Measurements from ENCODE around the gene HTR7. TPM values are rescaled to one million over a fixed set of nuclear protein-coding genes. Genes with fewer than 3 reads are reported as not detected.
"Not testable (repeated sequence)": the region's sequence is repeated elsewhere in the genome, so short reads cannot be mapped to it uniquely, and the experiment has no call there.

The HTR7 gene
- total RNA-seq, 1 donor from 2014 or later = 0.22 TPM

DNA sequence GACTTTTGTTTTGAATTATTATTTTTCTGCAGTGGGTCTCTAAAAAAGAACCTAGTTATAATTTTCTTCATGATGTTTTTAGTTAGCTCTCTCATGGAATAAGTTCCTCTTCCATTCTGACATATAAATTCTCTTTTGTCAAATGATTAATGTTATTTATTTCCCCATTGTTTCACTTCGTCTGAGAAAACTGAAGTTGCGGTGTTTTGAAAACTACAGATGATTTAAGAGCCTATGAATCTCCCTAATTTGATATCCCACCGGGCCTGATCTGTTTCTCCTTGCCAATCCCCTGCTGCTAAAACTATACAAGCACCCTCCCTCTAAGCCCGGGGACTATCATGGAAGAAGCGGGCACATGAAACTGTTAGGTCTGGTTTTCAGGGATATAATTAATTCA is 41.4 kb downstream of the HTR7 start:
- H3K27me3 ChIP-seq (ENCODE audit: low read depth) = no peaks in the 10 kb centered on the region
- TF ChIP-seq, protein P1, sequence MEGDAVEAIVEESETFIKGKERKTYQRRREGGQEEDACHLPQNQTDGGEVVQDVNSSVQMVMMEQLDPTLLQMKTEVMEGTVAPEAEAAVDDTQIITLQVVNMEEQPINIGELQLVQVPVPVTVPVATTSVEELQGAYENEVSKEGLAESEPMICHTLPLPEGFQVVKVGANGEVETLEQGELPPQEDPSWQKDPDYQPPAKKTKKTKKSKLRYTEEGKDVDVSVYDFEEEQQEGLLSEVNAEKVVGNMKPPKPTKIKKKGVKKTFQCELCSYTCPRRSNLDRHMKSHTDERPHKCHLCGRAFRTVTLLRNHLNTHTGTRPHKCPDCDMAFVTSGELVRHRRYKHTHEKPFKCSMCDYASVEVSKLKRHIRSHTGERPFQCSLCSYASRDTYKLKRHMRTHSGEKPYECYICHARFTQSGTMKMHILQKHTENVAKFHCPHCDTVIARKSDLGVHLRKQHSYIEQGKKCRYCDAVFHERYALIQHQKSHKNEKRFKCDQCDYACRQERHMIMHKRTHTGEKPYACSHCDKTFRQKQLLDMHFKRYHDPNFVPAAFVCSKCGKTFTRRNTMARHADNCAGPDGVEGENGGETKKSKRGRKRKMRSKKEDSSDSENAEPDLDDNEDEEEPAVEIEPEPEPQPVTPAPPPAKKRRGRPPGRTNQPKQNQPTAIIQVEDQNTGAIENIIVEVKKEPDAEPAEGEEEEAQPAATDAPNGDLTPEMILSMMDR (IDR thresholded peaks at IDR 0.05; ENCODE audit: borderline replicate concordance) = no peak
- no peak overlapping the region for H3K27ac ChIP-seq (replicated peaks)
- no peak for DNase-seq
- H3K9me3 ChIP-seq (replicated peaks) = peaks cover 2% of the 10 kb centered on the region
- intact Hi-C loops (cut with micrococcal nuclease) = no loop called here
- no peaks in the 10 kb centered on the region for H3K4me1 ChIP-seq
- no peaks in the 10 kb centered on the region for H3K36me3 ChIP-seq
- H3K4me3 ChIP-seq = no peak overlapping the region

DNA sequence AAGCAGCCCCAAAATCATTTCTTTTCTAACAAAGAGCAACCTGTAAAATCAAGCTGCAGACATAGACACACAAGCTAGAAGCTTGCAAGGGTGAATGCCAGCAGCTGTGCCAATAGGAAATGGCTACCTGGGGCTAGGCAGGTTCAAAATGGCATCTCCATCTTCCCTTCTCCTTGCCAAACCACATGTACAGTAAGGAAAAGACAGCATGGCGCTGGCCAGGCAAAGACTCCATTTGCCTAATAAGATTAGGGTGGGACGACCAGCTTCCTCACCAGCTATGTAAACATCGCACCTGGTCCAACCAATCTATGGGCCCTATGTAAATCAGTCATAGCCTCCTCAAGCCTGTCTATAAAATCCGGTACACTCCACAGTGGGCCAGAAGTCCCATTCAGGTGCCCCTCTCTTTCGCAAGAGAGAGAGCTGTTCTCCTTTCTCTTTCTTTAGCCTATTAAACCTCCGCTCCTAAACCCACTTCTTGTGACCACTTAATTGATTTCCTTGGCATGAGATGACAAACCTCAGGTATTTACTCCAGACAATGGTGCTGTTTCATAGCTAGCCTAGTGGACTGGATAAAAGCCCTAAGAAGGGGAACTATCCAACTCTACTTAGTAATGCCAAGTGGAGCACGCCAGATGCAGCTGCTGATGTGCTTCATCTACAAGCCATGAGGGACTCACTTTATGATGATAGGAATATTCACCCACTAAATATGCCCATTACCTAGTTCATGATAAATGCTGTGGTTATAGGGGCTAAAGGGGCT is 44.1 kb downstream of the HTR7 start:
- H3K27ac ChIP-seq (replicated peaks) = no peak overlapping the region
- H3K27me3 ChIP-seq (ENCODE audit: low read depth) = no peaks in the 10 kb centered on the region
- H3K4me3 ChIP-seq = no peak overlapping the region
- intact Hi-C loops (cut with micrococcal nuclease) = no loop called here
- TF ChIP-seq, protein P1 (IDR thresholded peaks at IDR 0.05; ENCODE audit: borderline replicate concordance) = no peak
- no peak for DNase-seq
- no peaks in the 10 kb centered on the region for H3K9me3 ChIP-seq (replicated peaks)
- H3K4me1 ChIP-seq = no peaks in the 10 kb centered on the region
- no peaks in the 10 kb centered on the region for H3K36me3 ChIP-seq

DNA sequence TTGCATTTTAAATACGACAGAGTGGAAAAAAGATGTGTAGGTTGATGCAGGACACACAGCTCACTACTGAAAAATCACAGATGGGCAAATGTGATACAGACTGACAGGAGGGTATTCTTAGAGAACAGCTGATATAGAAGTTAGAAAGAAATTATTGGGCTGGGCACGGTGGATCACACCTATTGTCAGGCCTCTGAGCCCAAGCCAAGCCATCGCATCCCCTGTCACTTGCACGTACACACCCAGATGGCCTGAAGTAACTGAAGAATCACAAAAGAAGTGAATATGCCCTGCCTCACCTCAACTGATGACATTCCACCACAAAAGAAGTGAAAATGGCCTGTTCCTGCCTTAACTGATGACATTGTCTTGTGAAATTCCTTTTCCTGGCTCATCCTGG is 50.7 kb downstream of the HTR7 start:
- DNase-seq; H3K4me3 ChIP-seq; intact Hi-C loops (cut with micrococcal nuclease): not testable (repeated sequence)

DNA sequence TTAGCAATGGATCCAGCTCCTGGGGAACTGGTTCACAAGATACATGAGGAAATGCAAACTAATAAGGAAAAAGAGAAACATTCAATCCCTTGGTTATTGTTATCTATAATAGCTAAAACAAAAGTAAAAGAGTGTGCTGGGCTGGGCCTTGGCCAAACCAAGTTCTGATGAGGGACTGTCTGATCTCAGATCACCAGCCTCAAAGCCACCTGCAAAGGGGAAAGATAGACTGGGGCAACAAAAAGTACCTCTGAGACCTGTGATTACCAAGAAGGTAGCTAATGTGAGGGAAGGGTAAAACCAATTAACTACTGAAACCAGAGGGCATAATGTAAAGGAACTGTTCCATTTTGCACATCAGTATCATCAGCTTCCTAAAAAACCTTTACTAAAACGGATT is 51.2 kb downstream of the HTR7 start:
- H3K27ac ChIP-seq (replicated peaks) = no peak overlapping the region
- H3K9me3 ChIP-seq (replicated peaks) = peaks cover 6% of the 10 kb centered on the region
- no peaks in the 10 kb centered on the region for H3K27me3 ChIP-seq (ENCODE audit: low read depth)
- H3K4me1 ChIP-seq = no peaks in the 10 kb centered on the region
- intact Hi-C loops (cut with micrococcal nuclease) = no loop called here
- DNase-seq = no peak
- no peaks in the 10 kb centered on the region for H3K36me3 ChIP-seq
- H3K4me3 ChIP-seq = no peak overlapping the region
- TF ChIP-seq, protein P1 (IDR thresholded peaks at IDR 0.05; ENCODE audit: borderline replicate concordance) = no peak

More for the DNA sequence above, 50.7 kb downstream of the HTR7 start:
- H3K27ac ChIP-seq (replicated peaks); H3K27me3 ChIP-seq (ENCODE audit: low read depth); H3K4me1 ChIP-seq; H3K36me3 ChIP-seq; H3K9me3 ChIP-seq (replicated peaks): not testable (repeated sequence)

DNA sequence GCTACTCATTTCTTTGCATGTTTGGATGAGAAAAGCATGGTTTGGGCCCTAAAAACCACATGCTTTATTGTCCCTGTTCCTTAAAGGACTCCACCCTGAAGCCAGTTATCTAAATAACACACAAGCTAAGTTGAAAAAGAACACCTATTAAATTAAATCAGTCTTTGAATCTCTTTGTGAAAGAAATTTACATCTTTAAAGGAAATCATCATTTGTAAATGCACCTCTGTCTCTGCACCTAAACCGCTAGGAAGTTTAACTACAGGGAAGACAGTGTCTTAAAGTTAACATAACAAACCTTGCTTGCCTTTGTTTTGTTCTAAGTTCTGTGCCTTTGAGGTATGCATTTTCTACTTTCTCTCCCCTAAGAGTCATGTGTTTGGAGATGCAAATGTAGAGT is 52.6 kb downstream of the HTR7 start:
- TF ChIP-seq, protein P1 (IDR thresholded peaks at IDR 0.05; ENCODE audit: borderline replicate concordance) = no peak
- no peak for DNase-seq
- H3K27me3 ChIP-seq (ENCODE audit: low read depth) = no peaks in the 10 kb centered on the region
- no peaks in the 10 kb centered on the region for H3K4me1 ChIP-seq
- peaks cover 11% of the 10 kb centered on the region for H3K9me3 ChIP-seq (replicated peaks)
- H3K4me3 ChIP-seq = no peak overlapping the region
- intact Hi-C loops (cut with micrococcal nuclease) = no loop called here
- no peaks in the 10 kb centered on the region for H3K36me3 ChIP-seq
- H3K27ac ChIP-seq (replicated peaks) = no peak overlapping the region

DNA sequence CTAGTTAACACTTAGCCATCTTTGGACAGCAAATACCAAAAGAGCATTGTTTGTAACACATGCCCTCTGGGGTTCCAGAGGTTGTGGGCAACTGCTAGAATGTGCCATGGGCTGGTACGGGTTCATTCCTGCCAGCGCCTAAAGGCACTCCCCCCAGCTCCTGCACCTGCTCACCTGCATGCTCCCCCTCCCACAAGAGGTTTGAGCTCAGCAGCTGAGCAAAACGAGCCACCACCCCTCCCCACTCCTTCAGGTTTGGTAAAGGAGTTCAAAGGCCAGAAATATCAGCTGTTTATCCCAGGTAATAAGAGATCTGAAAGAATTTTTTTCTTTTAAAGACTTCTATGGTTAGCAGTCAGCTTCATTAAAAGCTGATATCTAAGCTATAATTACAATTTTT is 53.5 kb downstream of the HTR7 start:
- no peak for DNase-seq
- Histone ChIP-seq H3K27me3 (ENCODE audit: low read depth) (no peaks in the 10 kb centered on the region), H3K27ac (replicated peaks) (no peak overlapping the region), H3K9me3 (replicated peaks) (peaks cover 19% of the 10 kb centered on the region), H3K36me3 (no peaks in the 10 kb centered on the region), H3K4me3 (no peak overlapping the region), H3K4me1 (no peaks in the 10 kb centered on the region)
- intact Hi-C loops (cut with micrococcal nuclease) = no loop called here
- TF ChIP-seq, protein P1 (IDR thresholded peaks at IDR 0.05; ENCODE audit: borderline replicate concordance) = no peak
